Esophagus muscularis mucosa (tissue), 4 donors: ENCODE data around the gene RALA. TPM values are rescaled to one million over a fixed set of nuclear protein-coding genes. Genes with fewer than 3 reads are reported as not detected.

Experiments used
- DNase-seq: peaks from one replicate; pipeline ENCODE4 v3.0.0-alpha.2; 2017; ENCODE audit errors: extremely low spot score
- H3K27ac ChIP-seq, 4 donors: fragments of 200-600 bp; sonication (generic); replicated peaks in 1 of 4; 1 replicate in 3 of 4; 2 replicates in 1 of 4; pipeline ENCODE4 v1.5.1; 2016 to 2019; ENCODE audit warnings: mild to moderate bottlenecking in 1 of 4
- H3K27me3 ChIP-seq, 4 donors: fragments of 200-600 bp; sonication (generic); one replicate each; pipeline versions ENCODE4 v1.5.1 to v1.6.0; 2016 to 2019
- H3K36me3 ChIP-seq, 4 donors: fragments of 200-600 bp; sonication (generic); one replicate each; pipeline ENCODE4 v1.5.1; 2016 to 2019
- H3K4me1 ChIP-seq, 4 donors: fragments of 200-600 bp; sonication (generic); one replicate each; pipeline ENCODE4 v1.5.1; 2016 to 2019
- H3K4me3 ChIP-seq, 4 donors: fragments of 200-600 bp; sonication (generic); 1 replicate in 2 of 4; 2 replicates in 2 of 4; pipeline ENCODE4 v1.5.1; 2016 to 2019; ENCODE audit warnings: mild to moderate bottlenecking in 4 of 4, moderate library complexity in 1 of 4
- H3K9me3 ChIP-seq, 4 donors: fragments of 200-600 bp; sonication (generic); 1 replicate in 3 of 4; 2 replicates in 1 of 4; pipeline ENCODE4 v1.5.1; 2016 to 2019
- CTCF ChIP-seq, 3 experiments: fragments of 200-600 bp in 2 of 3; fragments of 450-650 bp in 1 of 3; sonication (generic) in 2 of 3; IDR thresholded peaks; one replicate each; pipeline ENCODE4 v1.5.1; 2017 to 2019; ENCODE audit warnings: antibody characterized with exemption in 3 of 3, mild to moderate bottlenecking in 2 of 3, moderate library complexity in 1 of 3
- EP300 ChIP-seq: sonication (generic); formaldehyde crosslinking; IDR thresholded peaks from one replicate; pipeline ENCODE4 v1.6.1; 2017; ENCODE audit warnings: antibody characterized with exemption
- POLR2A ChIP-seq: fragments of 450-650 bp; IDR thresholded peaks from one replicate; pipeline ENCODE4 v1.6.1; 2017; ENCODE audit warnings: antibody characterized with exemption, moderate library complexity, mild to moderate bottlenecking, low read depth
- POLR2AphosphoS5 ChIP-seq, 2 donors: sonication (generic); formaldehyde crosslinking; IDR thresholded peaks; one replicate each; pipeline ENCODE4 v1.6.1; 2017; ENCODE audit warnings: antibody characterized with exemption in 2 of 2
- WGBS: methylation state at CpG from one replicate; pipeline ENCODE4 v1.1.5; 2018; 5-methylcytosine and 5-hydroxymethylcytosine counted together
- intact Hi-C: fragments of 100-400 bp; cut with DNase I; formaldehyde crosslinking; loops from one replicate; pipeline ENCODE4 v1.15.1; 2023
- total RNA-seq, 4 donors: library from RNA; depleted of rRNA; stranded (reverse); fragments of >200 nt; gene quantifications; one replicate each; pipeline versions ENCODE4 v1.1.0 to v1.2.1, GENCODE V29; 2016

RALA gene
- total RNA-seq, 4 donors from 2014 or later, result 12.3 to 25.1 (median 19.6) TPM

GRCh38 chr7:39637400-39637799 lies 14.0 kb downstream of the RALA start:
- Histone ChIP-seq H3K9me3 (no peaks in the 10 kb centered on the region), H3K36me3 (peaks cover 0 to 4% (median 0%) of the 10 kb centered on the region in 4 donors), H3K27me3 (no peaks in the 10 kb centered on the region), H3K4me1 (peaks cover 9 to 30% (median 17%) of the 10 kb centered on the region in 4 donors), H3K4me3 (no peak overlapping the region), H3K27ac (no peak overlapping the region)
- DNase-seq, result no peak
- TF ChIP-seq EP300 (no peak), POLR2AphosphoS5 (IDR thresholded peaks at IDR 0.05) (no peak), POLR2A (no peak), CTCF (IDR thresholded peaks at IDR 0.05) (no peak)
- intact Hi-C loops, result no loop called here

- intact Hi-C loops, result no loop called here
- no peak for TF ChIP-seq EP300
- TF ChIP-seq CTCF (IDR thresholded peaks at IDR 0.05), result no peak
- no peak for TF ChIP-seq POLR2AphosphoS5 (IDR thresholded peaks at IDR 0.05)
- TF ChIP-seq POLR2A, result no peak
- H3K4me1 ChIP-seq, result peaks cover 3 to 29% (median 19%) of the 10 kb centered on the region in 4 donors
- no peaks in the 10 kb centered on the region for H3K27me3 ChIP-seq
- no peak overlapping the region for H3K4me3 ChIP-seq
- H3K27ac ChIP-seq, result no peak overlapping the region
- peaks cover 0 to 4% (median 0%) of the 10 kb centered on the region in 4 donors for H3K36me3 ChIP-seq
- 90% methylated on average over 1 of the region's 1 CpG for WGBS
- no peaks in the 10 kb centered on the region for H3K9me3 ChIP-seq
- DNase-seq, result no peak
These were observed 14.7 kb downstream of the RALA start for GRCh38 chr7:39637963-39638485.

GRCh38 chr7:39642896-39643295 lies 19.5 kb downstream of the RALA start:
- TF ChIP-seq EP300 (no peak), POLR2A (no peak), POLR2AphosphoS5 (IDR thresholded peaks at IDR 0.05) (no peak), CTCF (IDR thresholded peaks at IDR 0.05) (no peak)
- no peak for DNase-seq

GRCh38 chr7:39644170-39644569 lies 20.8 kb downstream of the RALA start:
- Histone ChIP-seq H3K27me3 (no peaks in the 10 kb centered on the region), H3K36me3 (no peaks in the 10 kb centered on the region), H3K4me1 (peaks cover 11 to 29% (median 22%) of the 10 kb centered on the region in 4 donors), H3K4me3 (no peak overlapping the region), H3K9me3 (no peaks in the 10 kb centered on the region), H3K27ac (no peak overlapping the region)
- WGBS, result 61% methylated on average over 1 of the region's 1 CpG
- intact Hi-C loops, result no loop called here
- TF ChIP-seq POLR2AphosphoS5 (IDR thresholded peaks at IDR 0.05) (no peak), EP300 (no peak), POLR2A (no peak), CTCF (IDR thresholded peaks at IDR 0.05) (no peak)
- DNase-seq, result no peak

More at GRCh38 chr7:39642896-39643295, 19.5 kb downstream of the RALA start:
- Histone ChIP-seq H3K27ac (no peak overlapping the region), H3K27me3 (no peaks in the 10 kb centered on the region), H3K9me3 (no peaks in the 10 kb centered on the region), H3K4me1 (peaks cover 11 to 29% (median 17%) of the 10 kb centered on the region in 4 donors), H3K36me3 (no peaks in the 10 kb centered on the region), H3K4me3 (no peak overlapping the region)
- intact Hi-C loops, result no loop called here
